WERI-Rb-1 (cell line): ENCODE data around the gene TNPO3.

Experiments used
- DNase-seq: peaks from one replicate; pipeline ENCODE4 v3.0.0-alpha.2; 2020
- H3K27ac ChIP-seq: fragments of 250-450 bp; sonication (Bioruptor Pico); 2 replicates; pipeline ENCODE4 v1.5.1; 2020; ENCODE audit warnings: mild to moderate bottlenecking, moderate library complexity
- H3K27me3 ChIP-seq: fragments of 250-450 bp; sonication (Bioruptor Pico); 2 replicates; pipeline ENCODE4 v1.5.1; 2021; ENCODE audit warnings: mild to moderate bottlenecking, low read depth, moderate library complexity; ENCODE audit not compliant: insufficient read depth, severe bottlenecking
- H3K36me3 ChIP-seq: fragments of 250-450 bp; sonication (Bioruptor Pico); 2 replicates; pipeline ENCODE4 v1.5.1; 2020; ENCODE audit warnings: mild to moderate bottlenecking, moderate library complexity
- H3K4me3 ChIP-seq: 2 replicates; pipeline ENCODE4 v1.5.1; 2011; ENCODE audit warnings: low read depth, mild to moderate bottlenecking, control low read depth, low read length
- H3K9me3 ChIP-seq: fragments of 250-450 bp; sonication (Bioruptor Pico); 2 replicates; pipeline ENCODE4 v1.5.1; 2021; ENCODE audit warnings: mild to moderate bottlenecking, moderate library complexity; ENCODE audit not compliant: severe bottlenecking
- TF ChIP-seq, protein P1 (sequence below): IDR thresholded peaks from 2 replicates; pipeline ENCODE4 v1.5.1; 2011; ENCODE audit warnings: low read depth, mild to moderate bottlenecking, control low read depth, inconsistent platforms, low read length

TNPO3 gene

DNA sequence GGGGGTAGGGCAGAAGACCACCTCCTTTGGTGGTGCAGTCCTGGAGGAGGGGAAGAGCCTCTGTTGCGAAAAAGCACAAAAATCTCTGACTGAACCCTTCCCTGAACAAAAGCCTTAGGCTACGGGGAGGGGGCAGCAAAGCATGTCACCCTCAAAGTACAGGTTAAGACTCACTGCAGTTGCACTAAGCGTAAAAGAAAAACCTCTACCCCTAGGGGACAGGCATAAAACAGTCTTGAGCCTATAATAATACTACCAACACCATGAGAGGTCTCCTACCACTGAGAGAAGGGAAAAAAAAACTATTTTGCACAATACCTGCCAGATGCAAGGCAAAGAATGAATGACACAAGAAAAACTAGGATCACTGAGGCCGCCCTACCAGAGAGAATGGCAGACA is 17.3 kb downstream of the TNPO3 start:
- TF ChIP-seq, protein P1, sequence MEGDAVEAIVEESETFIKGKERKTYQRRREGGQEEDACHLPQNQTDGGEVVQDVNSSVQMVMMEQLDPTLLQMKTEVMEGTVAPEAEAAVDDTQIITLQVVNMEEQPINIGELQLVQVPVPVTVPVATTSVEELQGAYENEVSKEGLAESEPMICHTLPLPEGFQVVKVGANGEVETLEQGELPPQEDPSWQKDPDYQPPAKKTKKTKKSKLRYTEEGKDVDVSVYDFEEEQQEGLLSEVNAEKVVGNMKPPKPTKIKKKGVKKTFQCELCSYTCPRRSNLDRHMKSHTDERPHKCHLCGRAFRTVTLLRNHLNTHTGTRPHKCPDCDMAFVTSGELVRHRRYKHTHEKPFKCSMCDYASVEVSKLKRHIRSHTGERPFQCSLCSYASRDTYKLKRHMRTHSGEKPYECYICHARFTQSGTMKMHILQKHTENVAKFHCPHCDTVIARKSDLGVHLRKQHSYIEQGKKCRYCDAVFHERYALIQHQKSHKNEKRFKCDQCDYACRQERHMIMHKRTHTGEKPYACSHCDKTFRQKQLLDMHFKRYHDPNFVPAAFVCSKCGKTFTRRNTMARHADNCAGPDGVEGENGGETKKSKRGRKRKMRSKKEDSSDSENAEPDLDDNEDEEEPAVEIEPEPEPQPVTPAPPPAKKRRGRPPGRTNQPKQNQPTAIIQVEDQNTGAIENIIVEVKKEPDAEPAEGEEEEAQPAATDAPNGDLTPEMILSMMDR, result no peak
- DNase-seq, result no peak
- no peaks in the 10 kb centered on the region for H3K9me3 ChIP-seq
- no peak overlapping the region for H3K4me3 ChIP-seq
- no peaks in the 10 kb centered on the region for H3K27me3 ChIP-seq
- no peak overlapping the region for H3K27ac ChIP-seq
- H3K36me3 ChIP-seq, result peaks cover 66% of the 10 kb centered on the region

DNA sequence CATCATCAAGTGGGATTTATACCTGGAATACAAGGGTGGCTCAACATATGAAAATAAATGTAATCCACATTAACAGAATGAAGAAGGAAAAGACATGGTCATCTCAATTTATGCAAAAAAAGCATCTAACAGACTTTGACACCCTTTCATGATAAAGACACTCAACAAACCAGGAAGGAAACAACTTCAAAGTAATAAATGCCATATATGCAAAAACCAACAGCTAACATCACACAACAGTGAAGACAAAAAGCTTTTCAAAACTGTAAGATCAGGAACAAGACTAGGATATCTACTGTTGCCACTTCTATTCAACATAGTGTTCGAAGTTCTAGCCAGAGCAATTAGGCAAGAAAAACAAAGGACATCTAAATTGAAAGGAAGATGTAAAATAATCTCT is 22.9 kb downstream of the TNPO3 start:
- no peaks in the 10 kb centered on the region for H3K9me3 ChIP-seq
- no peaks in the 10 kb centered on the region for H3K27me3 ChIP-seq
- DNase-seq, result no peak
- H3K36me3 ChIP-seq, result peaks cover 43% of the 10 kb centered on the region
- TF ChIP-seq, protein P1, result no peak
- no peak overlapping the region for H3K4me3 ChIP-seq
- H3K27ac ChIP-seq, result no peak overlapping the region

DNA sequence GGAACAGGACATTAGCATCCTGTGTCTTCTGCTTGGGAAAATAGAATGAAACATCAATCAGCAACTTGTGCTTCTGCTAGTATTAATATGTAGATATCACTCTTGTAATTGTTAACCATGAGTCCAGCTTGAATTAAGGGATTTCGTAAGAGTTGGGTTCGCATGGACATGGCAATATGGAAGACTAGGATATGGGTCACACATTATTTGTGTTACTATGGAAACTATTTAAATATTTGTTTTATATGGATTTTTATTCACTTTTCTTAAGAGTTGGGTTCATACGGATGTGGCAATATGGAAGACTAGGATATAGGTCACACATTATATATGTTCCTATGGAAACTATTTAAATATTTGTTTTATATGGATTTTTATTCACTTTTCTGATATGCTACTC is 24.5 kb downstream of the TNPO3 start:
- no peak overlapping the region for H3K4me3 ChIP-seq
- peaks cover 29% of the 10 kb centered on the region for H3K36me3 ChIP-seq
- TF ChIP-seq, protein P1, result no peak
- H3K27ac ChIP-seq, result no peak overlapping the region
- DNase-seq, result no peak
- H3K9me3 ChIP-seq, result no peaks in the 10 kb centered on the region
- no peaks in the 10 kb centered on the region for H3K27me3 ChIP-seq

DNA sequence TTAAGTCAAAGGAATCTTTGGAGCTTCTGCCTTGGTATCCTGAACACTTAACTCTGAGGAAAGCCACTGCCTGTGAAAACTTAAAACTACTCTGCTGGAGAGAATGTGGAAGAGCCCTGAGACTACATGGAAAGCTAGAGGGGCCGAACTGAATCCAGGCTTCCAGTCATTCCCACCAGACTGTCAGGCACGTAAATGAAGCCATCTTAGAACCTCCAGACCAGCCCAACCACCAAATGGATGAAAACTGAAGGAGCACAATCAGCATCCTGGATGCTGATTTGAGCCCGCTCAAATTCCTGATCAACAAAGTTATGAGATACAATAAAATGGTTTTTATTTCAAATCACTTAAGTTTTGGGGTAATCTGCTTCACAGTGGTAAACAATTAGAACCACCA is 30.8 kb downstream of the TNPO3 start:
- no peak overlapping the region for H3K27ac ChIP-seq
- H3K9me3 ChIP-seq, result no peaks in the 10 kb centered on the region
- H3K4me3 ChIP-seq, result no peak overlapping the region
- no peak for DNase-seq
- H3K27me3 ChIP-seq, result no peaks in the 10 kb centered on the region
- H3K36me3 ChIP-seq, result peaks cover 9% of the 10 kb centered on the region
- TF ChIP-seq, protein P1, result no peak

DNA sequence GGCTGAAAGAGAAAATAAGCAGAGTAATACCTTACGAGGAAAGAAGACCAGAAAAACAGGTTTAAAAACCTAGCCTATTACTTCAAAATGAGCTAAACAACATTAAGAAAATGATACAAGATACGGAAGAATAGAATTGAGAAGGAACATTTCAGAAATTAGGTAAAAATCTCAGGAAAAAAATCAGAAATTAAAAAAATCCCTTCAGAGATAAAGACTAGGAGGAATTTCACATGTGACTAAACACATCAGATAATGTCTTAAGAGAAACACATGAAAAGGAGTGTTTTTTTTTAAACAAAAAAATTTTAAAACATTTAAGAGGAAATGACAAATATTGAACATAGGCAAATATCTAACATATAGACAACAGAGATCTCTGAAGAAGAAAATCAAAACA is 33.3 kb downstream of the TNPO3 start:
- H3K27ac ChIP-seq, result no peak overlapping the region
- no peak overlapping the region for H3K4me3 ChIP-seq
- no peaks in the 10 kb centered on the region for H3K27me3 ChIP-seq
- TF ChIP-seq, protein P1, result no peak
- H3K9me3 ChIP-seq, result no peaks in the 10 kb centered on the region
- peaks cover 16% of the 10 kb centered on the region for H3K36me3 ChIP-seq
- no peak for DNase-seq

DNA sequence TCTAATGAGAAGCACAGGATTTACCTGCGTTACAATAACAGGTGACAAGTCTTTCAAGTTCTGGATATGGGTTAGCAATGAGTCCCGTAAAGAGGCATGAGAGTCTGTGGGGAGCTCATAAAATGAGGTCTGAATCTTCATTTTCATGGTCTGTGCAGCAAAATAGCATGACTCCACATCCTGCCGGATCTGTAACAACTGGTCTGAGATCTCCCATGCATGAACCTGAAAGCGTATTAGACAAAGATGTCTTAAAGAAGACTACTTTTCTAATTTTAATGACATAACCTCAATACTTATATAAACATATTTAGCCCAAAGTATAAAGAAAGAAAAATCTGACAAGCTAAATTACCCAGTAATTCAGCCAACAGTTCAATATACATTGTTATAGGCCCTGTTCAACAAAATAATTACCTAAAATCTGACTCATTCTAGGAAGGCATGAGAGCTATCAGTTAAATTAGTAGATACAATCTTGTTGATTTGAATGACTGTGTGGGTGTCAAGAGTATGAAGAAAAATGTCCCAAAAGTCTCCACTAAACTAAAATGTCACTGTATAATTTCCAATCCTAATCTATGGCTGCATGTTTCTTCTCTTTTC is 36.9 kb downstream of the TNPO3 start:
- Histone ChIP-seq H3K27ac (no peak overlapping the region), H3K36me3 (peaks cover 41% of the 10 kb centered on the region), H3K9me3 (no peaks in the 10 kb centered on the region), H3K27me3 (no peaks in the 10 kb centered on the region), H3K4me3 (no peak overlapping the region)
- TF ChIP-seq, protein P1, result no peak
- no peak for DNase-seq
